ENCODE measurements around the gene ADRA2C.

GRCh38 chr4:3769642-3770184 is 3.5 kb downstream of the ADRA2C start:
- no peak for TF ChIP-seq YY1 (IDR thresholded peaks at IDR 0.05; ENCODE audit: low read depth)
- TF ChIP-seq RAD21 (IDR thresholded peaks at IDR 0.05; ENCODE audit: low read length): no peak
- no peak for TF ChIP-seq CTCF (IDR thresholded peaks at IDR 0.05)
- no peak for TF ChIP-seq POLR2AphosphoS5 (IDR thresholded peaks at IDR 0.05; ENCODE audit: low read depth, low read length)
- no peak for TF ChIP-seq MXI1 (IDR thresholded peaks at IDR 0.05; ENCODE audit: low read depth, low read length)
- TF ChIP-seq SMC3 (IDR thresholded peaks at IDR 0.05; ENCODE audit: low read depth, low read length): no peak
- no peak for TF ChIP-seq RCOR1 (IDR thresholded peaks at IDR 0.05; ENCODE audit: low read length)
- TF ChIP-seq JUND (IDR thresholded peaks at IDR 0.05): no peak
- TF ChIP-seq TEAD4 (IDR thresholded peaks at IDR 0.05; ENCODE audit: borderline replicate concordance, insufficient read depth): no peak
